Daoy (cell line): Measurements from ENCODE around the gene CCNL1. TPM values are rescaled to one million over a fixed set of nuclear protein-coding genes. Genes with fewer than 3 reads are reported as not detected.

Experiments
- DNase-seq: peaks from one replicate; pipeline ENCODE4 v3.0.0-alpha.2; 2015; ENCODE audit warnings: low read depth
- total RNA-seq: library from RNA; depleted of rRNA; stranded (reverse); fragments of >200 nt; shearing (Covaris generic); gene quantifications from 2 replicates; pipeline ENCODE4 v1.2.3, GENCODE V29; 2014

CCNL1 gene
- total RNA-seq, 1 experiment from 2014 or later: 91.7 TPM

DNA sequence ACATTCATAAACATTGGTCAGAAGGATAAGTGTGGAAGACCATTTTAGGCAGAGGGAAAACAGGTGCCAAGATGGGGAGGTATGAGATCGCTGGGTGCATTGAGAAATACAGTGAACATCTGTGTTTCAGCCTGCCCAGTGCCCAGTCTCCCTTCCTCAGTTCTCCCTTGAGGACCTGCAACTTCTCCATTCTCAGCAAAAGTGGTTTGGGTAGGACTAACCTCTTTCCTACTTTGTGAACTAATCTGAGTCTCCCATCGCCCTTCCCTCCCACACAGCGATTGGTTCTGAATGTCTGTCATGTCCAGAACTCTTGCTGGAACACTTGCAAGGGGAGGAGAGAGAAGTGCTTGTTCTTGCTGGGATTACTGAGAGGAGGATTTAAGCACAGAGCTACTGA lies 10.9 kb upstream of the CCNL1 start:
- DNase-seq: no peak

DNA sequence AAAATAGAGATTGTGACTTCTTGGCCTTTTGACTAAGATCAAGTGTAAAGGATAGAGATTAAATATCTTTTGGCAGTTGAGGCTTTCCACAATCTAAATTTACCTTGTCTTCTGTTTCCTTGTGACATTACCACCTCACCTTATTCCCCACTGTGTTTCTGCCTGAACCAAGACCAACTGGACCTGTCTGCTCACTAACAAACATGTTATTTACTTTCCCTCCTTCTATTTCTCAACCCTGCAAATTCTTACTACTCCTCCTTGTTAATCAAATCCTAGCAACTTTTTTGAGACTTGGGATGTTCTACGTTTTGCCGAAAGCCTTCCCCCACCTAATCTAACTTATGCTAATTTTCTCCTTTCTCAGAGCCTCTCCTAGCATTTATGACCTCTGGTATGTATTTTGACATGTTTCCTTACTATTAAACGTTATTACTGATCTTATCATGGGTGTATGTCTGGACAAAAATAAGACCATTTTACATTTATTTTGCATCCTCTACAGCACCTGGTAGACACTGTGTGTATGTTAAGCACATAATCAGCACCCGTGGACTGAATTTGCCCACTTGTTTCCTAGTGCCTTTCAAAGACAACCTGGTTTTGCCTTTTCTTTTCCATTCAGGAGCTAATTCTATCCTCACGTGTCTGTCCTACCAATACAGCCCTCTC lies 7.6 kb upstream of the CCNL1 start:
- no peak for DNase-seq

DNA sequence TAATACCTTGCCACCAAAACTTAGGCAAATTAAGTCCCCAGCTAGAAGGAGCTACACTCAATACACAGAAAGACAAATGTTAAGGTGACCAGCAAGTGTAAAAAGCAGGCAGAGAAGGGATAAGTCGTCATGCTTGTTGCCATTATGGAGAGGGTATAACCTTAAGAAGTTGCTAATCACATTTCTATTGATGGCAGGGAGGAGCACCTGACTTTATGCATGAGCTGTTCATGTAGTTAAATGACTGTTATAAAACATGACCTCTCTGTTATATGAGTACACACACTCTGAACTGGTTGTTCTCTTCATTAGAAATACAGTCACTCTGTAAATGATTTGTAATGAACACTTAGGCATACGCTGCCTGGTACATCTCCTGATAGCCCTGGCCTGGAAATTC lies 6.6 kb upstream of the CCNL1 start:
- no peak for DNase-seq

DNA sequence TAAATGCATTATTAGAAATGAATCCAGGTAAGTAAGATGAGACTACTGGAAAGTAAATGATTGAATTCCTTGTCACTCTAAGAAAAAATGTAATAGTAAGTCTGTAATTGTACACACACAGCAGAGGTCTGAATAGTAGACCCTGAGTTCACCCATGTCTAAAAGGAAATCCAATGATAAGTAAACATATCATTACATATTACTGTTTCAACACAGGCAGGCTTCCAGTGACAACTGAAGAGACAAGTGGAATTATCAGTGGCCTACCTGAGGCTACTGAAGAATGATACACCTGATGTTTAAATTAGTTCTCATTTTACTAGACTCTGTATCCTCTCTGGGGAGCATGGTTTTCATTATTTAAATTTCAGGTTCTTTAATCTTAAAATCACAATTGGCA lies 6.2 kb upstream of the CCNL1 start:
- no peak for DNase-seq

DNA sequence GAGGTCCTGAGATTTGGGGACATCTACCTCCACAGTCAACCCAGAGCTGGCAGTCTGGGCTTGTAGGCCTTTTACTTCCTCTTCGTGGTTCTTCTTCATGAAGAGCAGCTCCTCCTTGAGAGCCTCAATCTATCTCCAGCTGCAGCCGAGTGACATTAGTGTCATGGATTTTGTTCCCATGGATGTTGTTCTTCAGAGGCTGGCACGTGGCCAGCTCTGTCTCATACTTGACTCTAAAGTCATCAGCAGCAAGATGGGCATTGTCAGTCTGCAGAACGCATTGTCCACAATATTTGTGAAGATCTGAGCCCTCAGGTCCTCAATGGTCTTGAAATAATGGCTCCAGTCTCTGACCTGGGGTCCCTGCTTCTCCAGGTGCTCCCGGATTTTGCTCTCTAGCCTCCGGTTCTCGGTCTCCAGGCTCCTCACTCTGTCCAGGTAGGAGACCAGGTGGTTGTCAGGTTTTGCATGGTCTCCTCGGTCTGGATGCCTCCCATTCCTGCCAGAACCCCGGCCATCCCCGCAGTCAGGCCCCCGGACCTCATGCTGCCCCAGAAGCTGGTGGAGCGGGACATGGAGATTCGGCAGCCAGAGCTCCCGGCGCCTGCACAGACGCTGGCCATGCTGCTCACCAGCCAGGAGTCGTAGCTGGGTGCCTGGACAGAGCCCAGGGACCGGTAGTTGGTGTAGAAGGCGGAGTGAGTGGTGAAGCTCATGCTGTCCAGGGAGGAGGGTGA lies 3.4 kb upstream of the CCNL1 start:
- no peak for DNase-seq

DNA sequence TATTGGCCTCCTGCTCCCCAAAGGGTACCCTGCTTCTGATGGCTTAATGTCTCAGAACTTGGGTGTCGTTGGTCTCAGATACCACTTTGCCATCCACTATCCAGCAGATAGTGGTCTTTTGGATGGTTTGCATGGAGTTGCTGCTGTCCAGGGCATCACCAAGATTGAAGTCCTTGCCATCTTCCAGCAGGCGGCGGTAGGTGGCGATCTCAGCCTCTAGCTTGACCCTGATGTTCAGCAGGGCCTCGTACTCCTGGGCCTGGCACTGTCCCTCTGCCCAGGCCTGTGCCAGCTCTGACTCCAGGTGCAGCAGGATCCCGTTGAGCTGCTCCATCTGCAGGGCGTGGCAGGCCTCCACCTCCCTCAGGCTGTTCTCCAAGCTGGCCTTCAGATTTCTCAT lies 2.7 kb upstream of the CCNL1 start:
- peak; percentile 34 for DNase-seq

DNA sequence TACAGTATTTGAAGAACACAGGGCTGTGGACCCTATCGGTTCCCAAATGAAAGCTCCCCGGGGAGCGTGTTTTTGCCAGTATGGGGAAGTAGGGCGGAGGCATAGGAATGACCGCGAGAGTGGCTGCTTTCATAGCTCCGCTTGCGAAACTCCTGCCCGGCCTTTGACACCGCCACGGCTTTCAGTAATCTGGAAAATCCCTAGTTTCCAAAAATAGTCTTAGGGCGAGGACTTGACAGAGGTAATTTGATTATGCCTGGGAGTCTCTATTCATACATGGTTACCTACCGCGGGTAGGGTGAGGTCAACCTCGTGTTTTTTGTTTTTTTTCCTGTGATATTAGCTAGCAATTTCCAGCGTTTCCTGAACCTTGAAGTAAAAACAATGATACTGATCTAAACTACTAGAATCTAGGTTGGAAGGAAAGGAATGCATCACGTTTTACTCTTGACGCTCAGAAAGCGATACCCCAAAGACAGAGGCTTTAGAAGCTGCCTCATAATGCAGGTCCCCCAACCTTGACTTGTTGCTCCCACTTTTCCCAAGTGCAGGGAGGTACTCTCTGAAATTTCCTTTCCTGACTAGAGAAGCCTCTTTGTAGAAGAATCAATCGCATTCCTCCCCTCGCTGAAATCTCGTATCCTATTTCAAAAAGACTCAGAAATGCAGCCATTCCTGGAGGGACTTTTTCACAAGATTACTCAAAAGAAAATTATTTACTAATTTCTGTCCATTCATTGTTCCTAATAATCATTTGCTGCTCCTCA lies 894 bp upstream of the CCNL1 start:
- peak; percentile 87 for DNase-seq

DNA sequence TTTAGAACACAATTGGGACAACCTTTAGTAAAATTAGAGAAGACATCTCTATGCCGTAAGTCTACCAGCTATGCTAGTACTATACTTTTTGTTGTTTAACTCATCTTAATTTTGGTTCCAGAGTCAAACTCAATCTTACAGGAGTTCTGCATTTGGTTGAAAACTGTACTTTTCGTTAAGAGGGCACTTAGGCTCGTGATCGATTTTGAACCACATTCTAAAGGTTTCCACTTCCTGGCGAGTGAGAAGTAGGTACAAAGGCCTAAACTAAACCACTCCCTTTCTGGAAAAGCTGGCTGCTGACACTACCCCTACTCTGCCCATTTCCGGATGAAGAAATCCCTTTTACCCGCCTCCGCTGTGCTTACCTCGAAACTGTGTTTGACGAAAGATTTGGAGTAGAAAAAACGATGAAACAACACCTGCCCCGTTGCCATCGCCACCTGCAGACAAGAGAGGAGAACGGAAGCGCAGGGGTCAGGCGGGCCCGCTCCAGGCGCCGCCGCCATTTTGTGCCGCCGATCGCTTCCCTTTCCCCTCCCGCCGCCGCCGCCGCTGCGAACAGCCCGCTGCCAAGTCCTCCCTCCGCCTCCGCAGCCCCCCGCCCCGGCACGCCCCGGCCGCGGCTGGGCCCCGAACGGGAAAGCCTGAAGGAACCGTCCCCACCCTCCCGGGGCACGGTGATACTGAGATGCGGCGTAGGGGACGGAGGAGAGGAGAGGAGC lies 748 bp downstream of the CCNL1 start:
- DNase-seq: peak; percentile 71

DNA sequence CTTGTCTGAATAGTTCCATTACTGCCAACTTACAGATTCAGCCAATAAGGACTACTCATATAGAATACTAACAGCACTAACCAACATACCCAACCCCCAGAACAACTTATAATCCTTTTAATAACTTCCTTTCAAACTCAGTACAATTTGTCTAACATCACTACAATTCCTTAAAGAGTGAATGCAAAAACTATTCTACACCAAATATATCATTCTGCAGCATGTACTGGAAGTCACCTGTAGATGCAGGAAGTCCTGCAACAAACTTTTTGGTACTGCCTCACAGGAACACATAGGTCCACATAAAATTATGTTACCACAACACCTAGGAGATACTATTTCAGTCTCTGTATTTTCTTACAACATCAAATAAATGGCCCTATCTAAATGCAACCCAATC lies 2.1 kb downstream of the CCNL1 start:
- no peak for DNase-seq

DNA sequence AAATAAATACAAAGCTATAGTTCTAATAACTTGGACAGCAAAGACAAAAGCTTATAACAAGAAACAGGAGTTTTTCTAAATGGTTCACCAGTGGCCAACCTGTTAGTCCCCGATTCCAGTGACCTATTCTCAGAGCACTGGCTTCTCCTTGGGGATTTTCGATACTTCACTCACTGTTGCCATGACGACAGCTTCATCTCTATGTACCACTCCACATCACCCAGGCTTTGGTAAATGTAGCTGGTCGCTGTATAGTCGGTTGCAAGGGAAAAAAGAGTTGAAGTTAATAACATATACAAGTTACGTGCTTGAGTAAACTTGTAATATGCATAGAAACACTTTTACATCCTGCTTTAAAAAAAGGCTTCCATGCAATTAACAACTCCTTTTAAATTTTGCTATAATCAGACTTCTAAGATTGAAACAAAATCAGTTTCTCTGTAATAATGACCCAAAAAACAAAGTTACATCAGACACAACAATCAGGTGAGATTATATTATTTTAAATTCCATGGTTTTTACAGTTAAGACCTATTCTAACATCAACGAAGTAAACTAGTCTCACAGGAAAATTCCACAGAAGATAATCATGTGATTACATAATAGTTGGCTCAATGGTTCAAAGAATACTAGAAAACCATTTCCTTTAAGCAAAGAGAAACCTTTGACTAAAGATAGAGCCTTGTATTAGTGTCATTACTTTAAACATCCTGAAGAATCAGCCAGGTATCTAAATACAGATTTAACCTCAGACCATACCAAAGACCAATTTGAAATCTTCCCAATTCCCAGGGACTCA lies 2.9 kb downstream of the CCNL1 start:
- DNase-seq: no peak

DNA sequence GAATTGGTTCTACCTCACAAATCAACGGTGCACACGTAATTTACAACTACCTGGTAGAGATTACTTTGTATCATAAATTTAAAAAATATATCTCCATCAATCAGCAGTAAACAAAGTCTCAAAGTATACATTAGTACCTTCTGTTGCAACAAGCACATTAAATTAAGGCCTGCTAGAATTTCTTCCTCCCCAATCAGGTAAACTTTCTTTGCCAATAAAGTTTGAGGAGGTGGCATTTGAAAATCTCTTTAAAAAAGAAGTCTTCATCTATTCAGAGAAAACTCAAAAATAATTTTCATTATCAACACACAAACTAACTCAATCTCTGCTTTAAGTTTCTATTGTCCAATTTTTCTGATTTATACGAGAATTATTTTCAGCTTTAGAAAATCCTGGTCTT lies 4.4 kb downstream of the CCNL1 start:
- no peak for DNase-seq

DNA sequence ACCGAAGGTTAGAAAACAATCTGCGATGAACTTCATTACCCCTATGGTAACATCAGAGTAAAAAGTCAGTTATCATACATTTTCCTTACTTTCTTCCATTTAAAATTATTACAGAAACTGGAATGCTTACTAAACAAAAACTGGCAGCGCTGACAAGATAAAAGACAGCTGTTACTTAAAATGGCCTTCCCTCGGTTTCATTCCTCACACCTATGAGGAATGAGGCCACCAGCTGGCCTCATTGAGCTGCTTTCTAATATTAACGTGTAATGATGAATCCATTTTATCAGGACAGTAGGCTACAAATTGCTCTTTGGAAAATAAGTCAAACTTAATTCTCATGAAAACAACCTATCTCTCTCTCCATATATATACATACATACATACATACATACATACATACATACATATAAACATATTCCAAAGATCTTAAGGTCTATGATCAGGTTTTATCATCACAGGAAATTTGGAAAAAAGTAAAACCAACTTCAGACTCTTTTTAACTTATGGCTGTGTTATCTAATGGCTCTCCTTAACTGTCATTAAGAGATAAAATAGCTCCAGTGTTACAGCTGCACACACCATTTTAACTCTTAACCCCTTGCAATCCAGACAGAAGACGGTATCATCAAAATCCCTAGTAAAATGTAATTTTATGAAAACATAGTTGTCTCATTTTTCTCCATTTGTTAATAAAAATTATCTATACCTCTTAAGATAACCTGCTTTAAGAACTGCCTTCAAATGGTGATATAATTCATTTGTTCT lies 5.2 kb downstream of the CCNL1 start:
- DNase-seq: no peak

DNA sequence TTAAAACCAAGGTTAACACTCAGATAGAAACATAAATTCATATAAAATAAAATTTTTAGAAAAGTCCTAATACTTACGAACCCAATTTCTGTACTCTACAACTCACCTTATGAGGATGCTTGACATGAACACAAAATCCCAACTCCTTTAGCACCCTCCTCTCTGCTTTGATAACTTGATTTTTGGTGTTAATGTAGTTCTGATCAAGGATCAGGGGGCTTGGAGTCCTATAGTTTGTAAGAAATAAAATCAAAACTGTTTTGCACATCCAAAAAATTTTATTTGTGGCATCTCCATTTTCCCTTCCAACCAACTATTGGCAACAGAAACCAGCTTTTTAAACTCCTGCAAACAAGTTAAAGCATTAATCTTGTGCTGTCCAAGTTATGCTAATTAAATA lies 7.0 kb downstream of the CCNL1 start:
- no peak for DNase-seq

DNA sequence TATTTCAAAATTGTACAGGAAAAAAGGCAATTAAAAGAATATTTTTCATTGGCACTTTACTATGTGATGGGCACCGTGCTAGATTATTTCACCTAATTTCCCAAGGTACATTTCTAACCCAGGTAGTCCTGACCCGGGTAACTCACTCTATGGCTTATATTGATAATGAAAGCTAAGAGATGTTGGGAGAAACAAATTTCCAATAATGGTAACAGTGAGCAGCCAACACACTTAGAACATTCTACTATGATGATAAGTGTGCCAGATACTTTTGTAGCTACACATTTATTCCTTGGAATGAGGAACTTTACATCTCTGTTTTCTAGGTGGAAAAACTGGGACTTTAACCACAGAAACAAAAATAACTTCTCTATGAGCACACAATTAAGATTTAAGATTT lies 7.5 kb downstream of the CCNL1 start:
- DNase-seq: no peak

DNA sequence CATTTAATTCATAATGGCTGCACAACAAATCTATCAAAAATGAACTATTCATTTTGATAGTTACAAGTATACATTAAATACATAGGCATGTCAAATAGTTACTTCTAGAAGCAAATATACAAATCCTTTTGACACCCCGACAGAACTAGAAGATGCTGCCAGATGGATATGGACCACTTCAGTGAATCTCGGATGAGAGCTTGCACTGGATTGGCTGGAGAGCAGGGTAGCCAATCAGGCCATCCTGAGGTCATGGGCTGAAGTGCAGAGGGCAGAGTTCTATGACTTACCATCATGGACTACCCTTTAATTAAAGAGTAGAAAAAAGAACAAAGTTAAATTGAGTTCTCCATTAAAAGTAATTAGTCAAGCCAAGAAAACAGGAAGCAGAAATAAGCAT lies 8.3 kb downstream of the CCNL1 start:
- DNase-seq: no peak

DNA sequence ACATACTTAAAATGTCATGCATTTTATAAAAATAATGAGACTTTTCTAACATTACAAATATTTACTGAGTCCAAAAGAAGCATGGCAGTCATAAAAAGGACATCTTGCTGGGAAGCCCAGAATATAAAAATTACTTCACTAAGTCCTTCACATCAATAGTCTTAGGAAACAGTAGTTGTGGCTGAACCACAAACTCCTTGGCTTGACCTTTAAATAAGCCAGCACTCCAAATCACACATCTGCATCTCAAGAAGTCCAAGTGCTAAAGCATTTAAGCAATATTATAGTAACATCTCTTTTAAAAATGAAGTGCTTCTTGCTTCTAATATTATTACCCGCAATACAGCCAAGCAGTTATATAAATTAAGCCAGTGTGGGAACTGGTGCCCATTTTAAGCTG lies 8.8 kb downstream of the CCNL1 start:
- DNase-seq: no peak

DNA sequence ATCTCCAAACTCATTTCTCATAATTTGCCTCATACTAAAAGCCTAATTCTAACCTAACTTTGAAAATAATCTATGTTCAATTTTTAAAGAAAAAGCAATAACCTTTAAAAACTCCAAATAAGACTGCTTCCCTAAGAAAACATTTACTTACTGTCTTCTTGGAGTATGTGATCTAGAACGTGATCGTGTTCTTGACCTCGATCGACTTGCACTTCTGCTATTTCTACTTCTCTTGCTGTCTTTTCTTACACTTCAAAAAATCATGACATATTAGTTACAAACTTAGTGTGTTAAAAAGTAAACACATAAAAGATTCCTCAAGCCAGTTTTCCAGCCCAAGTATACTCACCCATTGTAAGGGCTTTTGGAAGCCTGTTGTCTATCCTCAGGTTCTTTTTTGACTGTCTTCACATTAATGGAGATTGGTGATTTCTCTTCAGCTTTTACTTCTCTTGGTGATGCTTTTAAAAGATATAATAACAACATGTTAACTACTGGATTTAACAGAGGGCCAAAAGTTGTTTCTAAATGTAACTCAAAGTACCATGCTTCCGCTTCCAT lies 10.7 kb downstream of the CCNL1 start:
- no peak for DNase-seq

DNA sequence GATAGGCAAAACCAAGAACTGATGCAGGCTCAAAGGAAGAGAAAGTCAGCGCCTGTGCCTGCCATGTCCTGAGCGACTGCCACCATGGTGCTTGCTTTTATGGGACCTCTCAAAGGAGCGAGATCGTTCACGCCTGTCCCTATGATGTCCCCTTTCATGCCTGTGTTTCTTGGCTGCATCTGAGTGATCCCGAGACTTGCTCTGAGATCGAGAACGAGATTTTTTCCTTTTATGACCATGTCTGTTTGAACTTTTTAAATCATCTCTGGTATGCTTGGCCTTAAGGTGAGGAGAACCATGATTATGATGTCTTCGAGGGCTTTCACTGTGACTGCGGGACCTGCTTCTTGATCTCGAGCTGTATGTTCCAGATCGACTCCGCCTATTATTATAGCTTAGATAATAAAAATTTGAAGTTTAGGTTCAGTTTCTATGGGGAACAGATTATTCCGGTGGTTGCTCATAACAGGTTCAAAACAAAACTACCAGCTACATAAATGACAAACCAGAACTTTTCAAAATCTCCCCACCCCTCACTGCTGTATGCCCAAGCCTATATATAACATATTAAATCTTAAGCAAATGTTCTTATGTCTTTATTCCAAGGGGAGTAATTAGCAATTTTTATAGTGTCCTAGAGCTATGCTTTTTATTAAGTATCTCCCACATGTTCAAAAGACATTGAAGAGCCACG lies 11.6 kb downstream of the CCNL1 start:
- DNase-seq: no peak

DNA sequence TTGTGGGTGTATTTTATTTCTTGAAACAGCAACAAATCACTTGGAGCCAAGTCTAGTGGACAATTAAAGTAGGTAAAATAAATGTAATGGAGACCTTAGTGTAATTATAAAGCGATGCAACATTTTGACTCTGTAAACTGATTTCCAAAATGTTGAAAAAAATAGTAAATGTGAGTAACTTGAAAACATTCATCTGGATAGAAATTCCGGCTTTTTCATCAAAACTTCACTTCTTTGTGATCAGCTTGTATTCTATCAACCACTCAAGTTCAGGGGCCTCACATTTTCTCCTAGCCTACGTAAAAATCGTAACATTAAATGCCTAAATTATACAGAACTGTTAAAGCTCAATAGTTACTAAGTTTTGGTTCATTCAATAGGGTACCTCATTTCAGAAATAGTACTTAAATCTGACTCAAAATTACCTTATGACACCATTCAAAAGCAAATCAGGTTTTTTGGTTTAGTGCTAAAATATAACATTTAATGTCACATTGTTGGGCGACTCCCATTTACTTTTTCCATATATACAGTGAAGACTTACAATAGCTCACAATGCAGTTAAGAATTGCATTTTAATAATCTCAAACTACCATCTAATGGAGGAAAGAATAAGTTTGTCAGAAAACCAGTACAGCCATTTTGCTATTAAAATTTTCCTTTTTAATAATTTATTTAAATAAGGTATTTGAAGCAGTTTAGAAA lies 12.7 kb downstream of the CCNL1 start:
- DNase-seq: no peak
